MCF 10A (cell line): ENCODE results near the gene MOK. TPM values are rescaled to one million over a fixed set of nuclear protein-coding genes. Genes with fewer than 3 reads are reported as not detected.

Experiments used
- BruUV-seq: library from RNA; stranded (reverse); fragments of 400-500 nt; replicated peaks from 2 replicates; lab custom pipeline; 2021; lab: Mats Ljungman, UMichigan
- CTCF ChIA-PET: fragments of 300-600 bp; sonication (Branson Sonifier 250); formaldehyde crosslinking; extraction: SDS; loops from one replicate; lab custom pipeline; 2021; ENCODE audit warnings: antibody characterized with exemption, inconsistent platforms; lab: Yijun Ruan, JAX
- POLR2A ChIA-PET: fragments of 300-600, 350-650 bp; sonication (Branson Sonifier 250); formaldehyde crosslinking; extraction: SDS; loops from one replicate; lab custom pipeline; 2020; ENCODE audit warnings: antibody characterized with exemption, inconsistent platforms; lab: Yijun Ruan, JAX
- DNase-seq: peaks from one replicate; pipeline ENCODE4 v3.0.0-alpha.2; 2018; ENCODE audit not compliant: unreplicated experiment
- H3K27ac Mint-ChIP-seq: one replicate; pipeline ENCODE4 v1.8.0; 2022; ENCODE audit warnings: mild to moderate bottlenecking, low read depth, mixed read lengths; ENCODE audit not compliant: unreplicated experiment
- H3K27me3 Mint-ChIP-seq: one replicate; pipeline ENCODE4 v1.8.0; 2022; ENCODE audit warnings: mixed read lengths; ENCODE audit not compliant: insufficient read depth, unreplicated experiment
- H3K36me3 Mint-ChIP-seq: one replicate; pipeline ENCODE4 v1.8.0; 2022; ENCODE audit warnings: mild to moderate bottlenecking, moderate library complexity, mixed read lengths; ENCODE audit not compliant: insufficient read depth, unreplicated experiment
- H3K4me1 Mint-ChIP-seq: one replicate; pipeline ENCODE4 v1.8.0; 2022; ENCODE audit warnings: mixed read lengths; ENCODE audit not compliant: insufficient read depth, unreplicated experiment
- H3K4me3 Mint-ChIP-seq: one replicate; pipeline ENCODE4 v1.8.0; 2022; ENCODE audit warnings: mild to moderate bottlenecking, moderate library complexity, mixed read lengths; ENCODE audit not compliant: unreplicated experiment
- H3K9me3 Mint-ChIP-seq: one replicate; pipeline ENCODE4 v1.8.0; 2022; ENCODE audit warnings: mixed read lengths; ENCODE audit not compliant: unreplicated experiment
- CTCF ChIP-seq: fragments of 200-600 bp; IDR thresholded peaks from one replicate; pipeline ENCODE4 v1.8.0; 2022; ENCODE audit warnings: antibody characterized with exemption, mild to moderate bottlenecking; ENCODE audit not compliant: unreplicated experiment
- intact Hi-C: fragments of 100-400 bp; cut with micrococcal nuclease; formaldehyde crosslinking; loops from 2 replicates; pipeline ENCODE4 v1.14.1; 2022
- total RNA-seq: library from RNA; stranded (reverse); gene quantifications from 2 replicates; pipeline ENCODE4 v1.2.3, GENCODE V29; 2022

Gene MOK
- total RNA-seq, 1 experiment from 2014 or later: 98.9 TPM

GRCh38 chr14:102183886-102184285 is 121.1 kb downstream of the MOK start:
- Mint-ChIP-seq H3K9me3 (no peaks in the 10 kb centered on the region), H3K36me3 (peaks cover 5% of the 10 kb centered on the region), H3K4me3 (no peak overlapping the region), H3K27me3 (no peaks in the 10 kb centered on the region), H3K27ac (no peak overlapping the region), H3K4me1 (peaks cover 23% of the 10 kb centered on the region)
- no peak for TF ChIP-seq CTCF
- intact Hi-C loops: no loop called here
- POLR2A ChIA-PET: interaction anchor here (0.6 to 1.3 kb wide), 4 partner anchors 12 to 143 kb away, joined by 3 to 4 read pairs (median 4); no protein-coding TSS in a partner anchor
- CTCF ChIA-PET: interaction anchor here (0.6 to 0.8 kb wide), 2 partner anchors 45 to 1039 kb away, joined by 3 to 5 read pairs; no protein-coding TSS in a partner anchor
- DNase-seq: no peak
- no TSS peak for BruUV-seq

- H3K36me3 Mint-ChIP-seq: peaks cover 5% of the 10 kb centered on the region
- POLR2A ChIA-PET: interaction anchor here (0.6 to 1.2 kb wide), 2 partner anchors 12 to 384 kb away, joined by 3 to 4 read pairs; no protein-coding TSS in a partner anchor
- CTCF ChIA-PET: interaction anchor here (0.5 to 0.8 kb wide), 2 partner anchors 44 to 412 kb away, joined by 3 read pairs; no protein-coding TSS in a partner anchor
- H3K27ac Mint-ChIP-seq: no peak overlapping the region
- intact Hi-C loops: no loop called here
- DNase-seq: no peak
- no peak for TF ChIP-seq CTCF
- H3K4me3 Mint-ChIP-seq: no peak overlapping the region
- peaks cover 23% of the 10 kb centered on the region for H3K4me1 Mint-ChIP-seq
- H3K27me3 Mint-ChIP-seq: no peaks in the 10 kb centered on the region
- BruUV-seq: no TSS peak
- no peaks in the 10 kb centered on the region for H3K9me3 Mint-ChIP-seq
Measured at GRCh38 chr14:102182936-102183619, 121.9 kb downstream of the MOK start.

- Mint-ChIP-seq H3K27me3 (no peaks in the 10 kb centered on the region), H3K36me3 (peaks cover 5% of the 10 kb centered on the region), H3K4me3 (no peak overlapping the region), H3K4me1 (peaks cover 14% of the 10 kb centered on the region), H3K9me3 (no peaks in the 10 kb centered on the region), H3K27ac (no peak overlapping the region)
- no peak for TF ChIP-seq CTCF
- POLR2A ChIA-PET: interaction anchor here (0.6 to 0.8 kb wide), 4 partner anchors 37 to 385 kb away, joined by 3 to 4 read pairs (median 4); no protein-coding TSS in a partner anchor
- no TSS peak for BruUV-seq
- CTCF ChIA-PET: no interaction called here
- DNase-seq: peak; percentile 59
- intact Hi-C loops: no loop called here
Measured at GRCh38 chr14:102182190-102182589, 122.8 kb downstream of the MOK start.

- intact Hi-C loops: no loop called here
- BruUV-seq: no TSS peak
- ChIA-PET POLR2A (interaction anchor here (0.7 to 1.6 kb wide), 5 partner anchors 10 to 360 kb away, joined by 3 to 4 read pairs (median 3); no protein-coding TSS in a partner anchor), CTCF (interaction anchor here (0.7 to 1.2 kb wide), 2 partner anchors 84 to 135 kb away, joined by 3 to 5 read pairs; no protein-coding TSS in a partner anchor)
- DNase-seq: no peak
- no peak overlapping the region for H3K27ac Mint-ChIP-seq
- H3K27me3 Mint-ChIP-seq: no peaks in the 10 kb centered on the region
- TF ChIP-seq CTCF: no peak
- H3K9me3 Mint-ChIP-seq: no peaks in the 10 kb centered on the region
- H3K4me1 Mint-ChIP-seq: peaks cover 9% of the 10 kb centered on the region
- H3K36me3 Mint-ChIP-seq: peaks cover 5% of the 10 kb centered on the region
- no peak overlapping the region for H3K4me3 Mint-ChIP-seq
Measured at GRCh38 chr14:102181187-102181586, 123.8 kb downstream of the MOK start.
